ENCODE results near the gene MRPL33.

Gene MRPL33

DNA sequence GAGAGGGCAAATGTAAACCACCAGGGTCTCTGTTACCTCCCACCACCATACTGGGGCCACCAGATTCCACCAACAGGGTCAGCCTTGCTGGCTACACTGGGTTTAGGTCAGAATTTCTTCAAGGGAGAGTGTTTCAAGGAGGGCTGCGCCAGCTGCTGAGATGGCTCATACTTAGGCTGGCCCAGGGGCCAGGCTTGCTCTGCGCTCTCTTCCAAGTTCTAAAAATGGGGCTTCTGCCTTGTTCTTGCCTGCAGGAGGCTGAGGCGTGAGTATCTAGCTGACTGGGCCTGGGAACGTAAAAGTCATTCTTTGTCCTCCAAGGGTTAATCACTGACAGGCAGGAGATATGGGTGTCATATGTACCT is 28.1 kb downstream of the MRPL33 start:
- no peak for DNase-seq
- Histone ChIP-seq H3K27me3 (replicated peaks in 2 of 5; ENCODE audit: control insufficient read depth in 4 of 5, insufficient read depth in 5 of 5, low read length in 4 of 5) (no peaks in the 10 kb centered on the region), H3K36me3 (ENCODE audit: control insufficient read depth in 4 of 4, insufficient read depth in 4 of 4, low read length in 3 of 4) (no peaks in the 10 kb centered on the region), H3K4me1 (ENCODE audit: control extremely low read depth in 1 of 4, control insufficient read depth in 4 of 4, insufficient read depth in 4 of 4, low read length in 3 of 4) (peaks cover 0 to 42% (median 3%) of the 10 kb centered on the region in 4 experiments), H3K4me3 (ENCODE audit: control insufficient read depth in 1 of 7, extremely low read depth in 1 of 7, insufficient read depth in 4 of 7, low read depth in 2 of 7, low read length in 6 of 7) (no peak overlapping the region), H3K27ac (ENCODE audit: insufficient read depth in 1 of 2, low read depth in 1 of 2, low read length in 2 of 2, poor library complexity in 1 of 2, severe bottlenecking in 2 of 2) (no peak overlapping the region), H3K9me3 (ENCODE audit: control extremely low read depth in 1 of 5, control insufficient read depth in 4 of 5, insufficient read depth in 2 of 5, low read depth in 1 of 5, low read length in 4 of 5) (no peaks in the 10 kb centered on the region)
- WGBS (ENCODE audit: insufficient coverage): 100% methylated on average over 4 of the region's 4 CpGs
- ChIA-PET CTCF (interaction anchor here (0.8 to 1.6 kb wide), 2 partner anchors 10 to 295 kb away, joined by 3 read pairs; no protein-coding TSS in a partner anchor), POLR2A (interaction anchor here (0.6 kb wide), 1 partner anchor 731 kb away, joined by 3 read pairs; no protein-coding TSS in a partner anchor)

DNA sequence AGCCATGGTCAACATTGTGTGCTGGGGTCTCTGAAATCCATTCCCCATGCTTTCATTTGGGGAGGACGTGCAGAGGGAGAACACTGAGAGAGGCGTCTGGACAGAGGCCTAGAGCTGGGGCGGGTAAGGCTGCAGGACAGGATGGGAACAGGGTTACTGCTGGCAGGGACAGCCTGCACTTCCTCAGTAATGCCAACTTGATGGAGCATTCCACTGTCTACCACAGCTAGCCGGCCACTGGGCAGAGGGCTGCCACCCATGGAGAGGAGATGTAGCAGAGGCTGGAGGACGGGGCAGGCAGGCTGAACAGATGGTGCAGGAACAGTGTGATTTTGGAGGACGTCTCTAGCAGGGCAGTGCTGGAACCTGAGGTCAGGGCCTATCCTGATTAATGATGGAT is 29.3 kb downstream of the MRPL33 start:
- no peaks in the 10 kb centered on the region for H3K9me3 ChIP-seq (ENCODE audit: control extremely low read depth in 1 of 5, control insufficient read depth in 4 of 5, insufficient read depth in 2 of 5, low read depth in 1 of 5, low read length in 4 of 5)
- no peak overlapping the region for H3K27ac ChIP-seq (ENCODE audit: insufficient read depth in 1 of 2, low read depth in 1 of 2, low read length in 2 of 2, poor library complexity in 1 of 2, severe bottlenecking in 2 of 2)
- H3K27me3 ChIP-seq (replicated peaks in 2 of 5; ENCODE audit: control insufficient read depth in 4 of 5, insufficient read depth in 5 of 5, low read length in 4 of 5): no peaks in the 10 kb centered on the region
- no peak for DNase-seq
- CTCF ChIA-PET: no interaction called here
- POLR2A ChIA-PET: no interaction called here
- no peaks in the 10 kb centered on the region for H3K36me3 ChIP-seq (ENCODE audit: control insufficient read depth in 4 of 4, insufficient read depth in 4 of 4, low read length in 3 of 4)
- 100% methylated on average over 5 of the region's 6 CpGs for WGBS (ENCODE audit: insufficient coverage)
- H3K4me1 ChIP-seq (ENCODE audit: control extremely low read depth in 1 of 4, control insufficient read depth in 4 of 4, insufficient read depth in 4 of 4, low read length in 3 of 4): peaks cover 0 to 34% (median 1%) of the 10 kb centered on the region in 4 experiments
- no peak overlapping the region for H3K4me3 ChIP-seq (ENCODE audit: control insufficient read depth in 1 of 7, extremely low read depth in 1 of 7, insufficient read depth in 4 of 7, low read depth in 2 of 7, low read length in 6 of 7)

DNA sequence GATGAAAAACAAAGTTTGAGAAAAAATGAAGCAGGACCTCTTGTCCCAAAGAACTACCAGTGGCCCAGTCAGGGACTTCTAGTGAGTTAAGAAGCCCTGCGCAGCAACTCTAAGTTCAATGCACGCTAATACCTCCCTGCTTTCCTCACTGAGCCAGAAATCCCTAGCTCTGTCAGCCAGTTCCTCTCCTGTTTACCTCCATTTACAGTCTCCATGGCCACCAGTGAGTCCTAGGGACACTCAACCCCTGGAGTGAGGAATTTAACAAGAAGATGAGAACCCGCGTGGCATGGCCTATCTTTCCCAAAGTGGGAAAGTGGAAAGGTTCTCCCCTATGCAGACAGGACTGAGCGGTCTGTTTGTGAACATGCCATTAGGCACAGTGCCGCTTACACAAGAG is 31.0 kb downstream of the MRPL33 start:
- H3K36me3 ChIP-seq (ENCODE audit: control insufficient read depth in 4 of 4, insufficient read depth in 4 of 4, low read length in 3 of 4): no peaks in the 10 kb centered on the region
- no peaks in the 10 kb centered on the region for H3K9me3 ChIP-seq (ENCODE audit: control extremely low read depth in 1 of 5, control insufficient read depth in 4 of 5, insufficient read depth in 2 of 5, low read depth in 1 of 5, low read length in 4 of 5)
- WGBS (ENCODE audit: insufficient coverage): 97% methylated on average over 5 of the region's 6 CpGs
- DNase-seq: no peak
- H3K4me3 ChIP-seq (ENCODE audit: control insufficient read depth in 1 of 7, extremely low read depth in 1 of 7, insufficient read depth in 4 of 7, low read depth in 2 of 7, low read length in 6 of 7): no peak overlapping the region
- H3K27me3 ChIP-seq (replicated peaks in 2 of 5; ENCODE audit: control insufficient read depth in 4 of 5, insufficient read depth in 5 of 5, low read length in 4 of 5): no peaks in the 10 kb centered on the region
- ChIA-PET CTCF (interaction anchor here (1.2 kb wide), 1 partner anchor 53 kb away, joined by 3 read pairs; no protein-coding TSS in a partner anchor), POLR2A (no interaction called here)
- H3K4me1 ChIP-seq (ENCODE audit: control extremely low read depth in 1 of 4, control insufficient read depth in 4 of 4, insufficient read depth in 4 of 4, low read length in 3 of 4): peaks cover 0 to 21% (median 1%) of the 10 kb centered on the region in 4 experiments
- no peak overlapping the region for H3K27ac ChIP-seq (ENCODE audit: insufficient read depth in 1 of 2, low read depth in 1 of 2, low read length in 2 of 2, poor library complexity in 1 of 2, severe bottlenecking in 2 of 2)

DNA sequence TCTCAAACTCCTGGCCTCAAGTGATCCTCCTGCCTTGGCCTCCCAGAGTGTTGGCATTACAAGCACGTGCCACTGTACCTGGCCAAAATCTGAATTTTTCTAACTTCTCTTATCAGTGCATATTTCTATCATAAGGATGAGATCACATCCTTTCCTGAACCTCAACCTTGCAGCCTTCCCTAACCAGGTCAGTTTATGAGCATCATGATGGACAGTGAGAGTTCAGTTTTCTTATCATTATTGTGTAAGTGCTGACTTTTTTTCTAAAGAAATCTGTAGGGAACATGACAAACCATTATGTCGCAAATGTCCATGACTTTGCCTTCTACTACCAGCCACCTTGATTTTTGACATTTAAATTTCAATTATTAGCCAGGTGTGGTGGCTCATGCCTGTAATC is 31.5 kb downstream of the MRPL33 start:
- Histone ChIP-seq H3K27me3 (replicated peaks in 2 of 5; ENCODE audit: control insufficient read depth in 4 of 5, insufficient read depth in 5 of 5, low read length in 4 of 5) (no peaks in the 10 kb centered on the region), H3K27ac (ENCODE audit: insufficient read depth in 1 of 2, low read depth in 1 of 2, low read length in 2 of 2, poor library complexity in 1 of 2, severe bottlenecking in 2 of 2) (no peak overlapping the region), H3K4me1 (ENCODE audit: control extremely low read depth in 1 of 4, control insufficient read depth in 4 of 4, insufficient read depth in 4 of 4, low read length in 3 of 4) (peaks cover 0 to 21% (median 1%) of the 10 kb centered on the region in 4 experiments), H3K36me3 (ENCODE audit: control insufficient read depth in 4 of 4, insufficient read depth in 4 of 4, low read length in 3 of 4) (no peaks in the 10 kb centered on the region), H3K9me3 (ENCODE audit: control extremely low read depth in 1 of 5, control insufficient read depth in 4 of 5, insufficient read depth in 2 of 5, low read depth in 1 of 5, low read length in 4 of 5) (no peaks in the 10 kb centered on the region), H3K4me3 (ENCODE audit: control insufficient read depth in 1 of 7, extremely low read depth in 1 of 7, insufficient read depth in 4 of 7, low read depth in 2 of 7, low read length in 6 of 7) (no peak overlapping the region)
- DNase-seq: no peak
- WGBS (ENCODE audit: insufficient coverage): 100% methylated on average over 2 of the region's 2 CpGs
- ChIA-PET CTCF (no interaction called here), POLR2A (no interaction called here)

- peaks cover 0 to 30% (median 1%) of the 10 kb centered on the region in 4 experiments for H3K4me1 ChIP-seq (ENCODE audit: control extremely low read depth in 1 of 4, control insufficient read depth in 4 of 4, insufficient read depth in 4 of 4, low read length in 3 of 4)
Measured at GRCh38 chr2:27804146-27804545, 32.6 kb downstream of the MRPL33 start.

DNA sequence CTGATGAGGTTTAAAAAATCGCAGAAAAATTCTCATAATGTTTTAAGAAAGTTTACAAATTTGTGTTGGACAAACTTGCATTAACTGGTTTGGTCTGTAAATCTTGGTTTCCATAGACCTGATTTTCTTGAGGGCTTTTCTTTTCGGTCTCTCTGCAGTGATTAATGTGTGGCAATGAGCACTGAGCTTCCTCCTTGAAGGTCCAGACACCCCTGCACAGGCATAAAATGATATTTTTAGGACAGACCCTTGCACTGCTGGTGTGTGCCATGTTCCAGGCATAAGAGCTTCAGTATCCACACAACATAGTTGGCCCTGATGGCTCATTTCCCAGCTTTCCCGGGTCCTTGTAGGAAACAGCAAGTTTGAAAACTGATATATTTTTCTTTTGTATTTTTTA is 33.7 kb downstream of the MRPL33 start:
- Histone ChIP-seq H3K27me3 (replicated peaks in 2 of 5; ENCODE audit: control insufficient read depth in 4 of 5, insufficient read depth in 5 of 5, low read length in 4 of 5) (no peaks in the 10 kb centered on the region), H3K4me1 (ENCODE audit: control extremely low read depth in 1 of 4, control insufficient read depth in 4 of 4, insufficient read depth in 4 of 4, low read length in 3 of 4) (peaks cover 2 to 39% (median 4%) of the 10 kb centered on the region in 4 experiments), H3K36me3 (ENCODE audit: control insufficient read depth in 4 of 4, insufficient read depth in 4 of 4, low read length in 3 of 4) (no peaks in the 10 kb centered on the region), H3K4me3 (ENCODE audit: control insufficient read depth in 1 of 7, extremely low read depth in 1 of 7, insufficient read depth in 4 of 7, low read depth in 2 of 7, low read length in 6 of 7) (no peak overlapping the region), H3K27ac (ENCODE audit: insufficient read depth in 1 of 2, low read depth in 1 of 2, low read length in 2 of 2, poor library complexity in 1 of 2, severe bottlenecking in 2 of 2) (no peak overlapping the region), H3K9me3 (ENCODE audit: control extremely low read depth in 1 of 5, control insufficient read depth in 4 of 5, insufficient read depth in 2 of 5, low read depth in 1 of 5, low read length in 4 of 5) (no peaks in the 10 kb centered on the region)
- POLR2A ChIA-PET: no interaction called here
- 100% methylated on average over 1 of the region's 3 CpGs for WGBS (ENCODE audit: insufficient coverage)
- peak in 1 of 3 donors; percentile 8 for DNase-seq
- CTCF ChIA-PET: interaction anchor here (0.6 kb wide), 1 partner anchor 545 kb away, joined by 3 read pairs; no protein-coding TSS in a partner anchor

More at GRCh38 chr2:27804146-27804545, 32.6 kb downstream of the MRPL33 start:
- Histone ChIP-seq H3K9me3 (ENCODE audit: control extremely low read depth in 1 of 5, control insufficient read depth in 4 of 5, insufficient read depth in 2 of 5, low read depth in 1 of 5, low read length in 4 of 5) (no peaks in the 10 kb centered on the region), H3K36me3 (ENCODE audit: control insufficient read depth in 4 of 4, insufficient read depth in 4 of 4, low read length in 3 of 4) (no peaks in the 10 kb centered on the region), H3K27ac (ENCODE audit: insufficient read depth in 1 of 2, low read depth in 1 of 2, low read length in 2 of 2, poor library complexity in 1 of 2, severe bottlenecking in 2 of 2) (no peak overlapping the region), H3K27me3 (replicated peaks in 2 of 5; ENCODE audit: control insufficient read depth in 4 of 5, insufficient read depth in 5 of 5, low read length in 4 of 5) (no peaks in the 10 kb centered on the region), H3K4me3 (ENCODE audit: control insufficient read depth in 1 of 7, extremely low read depth in 1 of 7, insufficient read depth in 4 of 7, low read depth in 2 of 7, low read length in 6 of 7) (no peak overlapping the region)
- ChIA-PET CTCF (no interaction called here), POLR2A (no interaction called here)
- DNase-seq: peak in 2 of 3 donors; percentile 9 to 15

- peaks cover 3 to 52% (median 5%) of the 10 kb centered on the region in 4 experiments for H3K4me1 ChIP-seq (ENCODE audit: control extremely low read depth in 1 of 4, control insufficient read depth in 4 of 4, insufficient read depth in 4 of 4, low read length in 3 of 4)
- POLR2A ChIA-PET: no interaction called here
- no peak overlapping the region for H3K27ac ChIP-seq (ENCODE audit: insufficient read depth in 1 of 2, low read depth in 1 of 2, low read length in 2 of 2, poor library complexity in 1 of 2, severe bottlenecking in 2 of 2)
- CTCF ChIA-PET: interaction anchor here (0.8 to 1.5 kb wide), 7 partner anchors 12 to 602 kb away, joined by 3 to 7 read pairs (median 3); no protein-coding TSS in a partner anchor
- no peak overlapping the region for H3K4me3 ChIP-seq (ENCODE audit: control insufficient read depth in 1 of 7, extremely low read depth in 1 of 7, insufficient read depth in 4 of 7, low read depth in 2 of 7, low read length in 6 of 7)
- no peak for DNase-seq
- no peaks in the 10 kb centered on the region for H3K27me3 ChIP-seq (replicated peaks in 2 of 5; ENCODE audit: control insufficient read depth in 4 of 5, insufficient read depth in 5 of 5, low read length in 4 of 5)
- H3K36me3 ChIP-seq (ENCODE audit: control insufficient read depth in 4 of 4, insufficient read depth in 4 of 4, low read length in 3 of 4): no peaks in the 10 kb centered on the region
- 97% methylated on average over 5 of the region's 5 CpGs for WGBS (ENCODE audit: insufficient coverage)
- H3K9me3 ChIP-seq (ENCODE audit: control extremely low read depth in 1 of 5, control insufficient read depth in 4 of 5, insufficient read depth in 2 of 5, low read depth in 1 of 5, low read length in 4 of 5): no peaks in the 10 kb centered on the region
Measured at GRCh38 chr2:27806311-27807059, 35.0 kb downstream of the MRPL33 start.

Data from common myeloid progenitor, CD34-positive (primary cell).